Measurements from ENCODE around the gene ZNF521.

The ZNF521 gene

GRCh38 chr18:25190472-25190871 lies 161.5 kb downstream of the ZNF521 start:
- no peak for DNase-seq (ENCODE audit: low read depth)
- TF ChIP-seq CTCF (IDR thresholded peaks at IDR 0.05; ENCODE audit: low read length, missing control alignments): no peak
- no peak overlapping the region for H3K4me3 ChIP-seq (replicated peaks; ENCODE audit: low read depth, low read length)

DNA sequence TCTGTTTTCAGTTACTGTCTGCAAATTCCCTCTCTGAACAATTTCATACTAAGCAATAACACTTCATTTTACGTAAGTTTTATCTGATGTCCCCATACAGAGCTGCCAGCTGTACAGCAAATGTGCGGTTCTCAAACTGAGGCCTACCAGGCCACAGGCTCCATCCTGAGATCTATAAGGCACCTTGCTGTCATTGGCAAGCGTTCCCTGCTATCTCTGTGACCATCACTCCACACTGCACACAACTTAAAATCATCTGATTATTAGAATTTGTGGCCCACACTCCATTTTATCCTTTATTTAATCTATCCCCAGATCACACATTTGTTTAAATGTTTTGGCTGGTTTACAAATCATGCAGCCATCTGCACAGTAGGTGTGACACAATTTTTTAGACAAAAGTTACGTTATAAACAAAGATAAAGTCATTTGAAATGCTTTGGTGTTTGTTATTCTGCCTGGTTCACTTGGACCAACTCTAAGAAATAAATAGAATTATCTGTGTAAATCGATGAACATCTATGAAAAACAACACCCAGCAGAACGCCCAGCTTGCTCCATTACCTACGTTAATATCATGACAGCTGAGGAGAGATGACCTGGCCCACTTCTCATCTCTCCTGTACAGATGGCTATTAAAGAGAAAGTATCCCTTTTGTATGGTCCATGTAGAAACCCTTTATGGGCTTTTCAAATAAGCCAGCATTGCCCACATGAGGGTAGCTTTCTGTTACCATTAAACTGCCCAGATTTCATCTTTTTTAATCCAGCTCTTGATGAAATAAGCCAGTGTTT lies 162.4 kb downstream of the ZNF521 start:
- no peak overlapping the region for H3K4me3 ChIP-seq (replicated peaks; ENCODE audit: low read depth, low read length)
- no peak for TF ChIP-seq CTCF (IDR thresholded peaks at IDR 0.05; ENCODE audit: low read length, missing control alignments)

GRCh38 chr18:25187521-25188192 lies 164.3 kb downstream of the ZNF521 start:
- DNase-seq (ENCODE audit: low read depth): no peak
- no peak overlapping the region for H3K4me3 ChIP-seq (replicated peaks; ENCODE audit: low read depth, low read length)
- TF ChIP-seq CTCF (IDR thresholded peaks at IDR 0.05; ENCODE audit: low read length, missing control alignments): no peak

More for the DNA sequence above, 162.4 kb downstream of the ZNF521 start:
- DNase-seq (ENCODE audit: low read depth): no peak

GRCh38 chr18:25186871-25187270 lies 165.1 kb downstream of the ZNF521 start:
- DNase-seq (ENCODE audit: low read depth): no peak
- no peak for TF ChIP-seq CTCF (IDR thresholded peaks at IDR 0.05; ENCODE audit: low read length, missing control alignments)
- H3K4me3 ChIP-seq (replicated peaks; ENCODE audit: low read depth, low read length): no peak overlapping the region

- TF ChIP-seq CTCF (IDR thresholded peaks at IDR 0.05; ENCODE audit: low read length, missing control alignments): no peak
- H3K4me3 ChIP-seq (replicated peaks; ENCODE audit: low read depth, low read length): no peak overlapping the region
- no peak for DNase-seq (ENCODE audit: low read depth)
Measured at GRCh38 chr18:25181993-25182392, 170.0 kb downstream of the ZNF521 start.

- H3K4me3 ChIP-seq (replicated peaks; ENCODE audit: low read depth, low read length): no peak overlapping the region
- DNase-seq (ENCODE audit: low read depth): no peak
- TF ChIP-seq CTCF (IDR thresholded peaks at IDR 0.05; ENCODE audit: low read length, missing control alignments): no peak
Measured at GRCh38 chr18:25181581-25181980, 170.4 kb downstream of the ZNF521 start.

All from fibroblast of pulmonary artery (primary cell).